K562 (cell line): ENCODE data around the gene HIVEP1. TPM values are rescaled to one million over a fixed set of nuclear protein-coding genes. Genes with fewer than 3 reads are reported as not detected.

Experiments used
- E2F3 ChIP-seq: fragments of 250-450 bp; sonication (Bioruptor Pico); IDR thresholded peaks from 2 replicates; pipeline ENCODE4 v1.4.0; 2020; ENCODE audit warnings: mild to moderate bottlenecking
- HMG20A ChIP-seq: fragments of 450-650 bp; formaldehyde crosslinking; conservative IDR thresholded peaks from 2 replicates; pipeline ENCODE4 v1.4.0; 2020; ENCODE audit warnings: mild to moderate bottlenecking, mixed read lengths
- JUNB ChIP-seq: fragments of 450-650 bp; formaldehyde crosslinking; conservative IDR thresholded peaks from 2 replicates; pipeline ENCODE4 v1.4.0; 2020; ENCODE audit warnings: mild to moderate bottlenecking
- LCOR ChIP-seq: sonication (generic); formaldehyde crosslinking; IDR thresholded peaks from 2 replicates; pipeline ENCODE4 v1.8.0; 2022; ENCODE audit warnings: mild to moderate bottlenecking, missing genetic modification reagents
- MAFF ChIP-seq: IDR thresholded peaks from 2 replicates; pipeline ENCODE4 v1.6.1; 2012; ENCODE audit warnings: low read length, improper control_type of control experiment
- MECOM ChIP-seq: fragments of 250-450 bp; sonication (Bioruptor Pico); IDR thresholded peaks from 2 replicates; pipeline ENCODE4 v1.8.0; 2022; ENCODE audit warnings: inconsistent platforms
- NFIX ChIP-seq: fragments of 250-450 bp; sonication (Bioruptor Pico); IDR thresholded peaks from 2 replicates; pipeline ENCODE4 v1.4.0; 2020; ENCODE audit warnings: low read depth, mild to moderate bottlenecking, moderate library complexity
- NR3C1 ChIP-seq: sonication (generic); formaldehyde crosslinking; IDR thresholded peaks from 2 replicates; pipeline ENCODE4 v1.8.1; 2022; ENCODE audit warnings: missing genetic modification reagents
- RB1 ChIP-seq: fragments of 450-650 bp; IDR thresholded peaks from 2 replicates; pipeline ENCODE4 v1.6.1; 2017; ENCODE audit warnings: low read depth, mild to moderate bottlenecking
- TEAD1 ChIP-seq, 2 experiments: fragments of 450-650 bp in 1 of 2; sonication (generic) in 1 of 2; formaldehyde crosslinking; IDR thresholded peaks; 2 replicates each; pipeline versions ENCODE4 v1.4.0 to v1.8.0; 2020 to 2022; ENCODE audit warnings: mild to moderate bottlenecking in 2 of 2, missing genetic modification reagents in 1 of 2
- XRCC4 ChIP-seq: IDR thresholded peaks from one replicate; pipeline ENCODE4 v1.6.1; 2011; ENCODE audit not compliant: insufficient read depth, insufficient read length; ENCODE audit errors: extremely low read depth
- ZNF232 ChIP-seq: sonication (generic); formaldehyde crosslinking; IDR thresholded peaks from 2 replicates; pipeline ENCODE4 v1.8.0; 2022; ENCODE audit warnings: mild to moderate bottlenecking, missing genetic modification reagents
- ZNF507 ChIP-seq: conservative IDR thresholded peaks from 2 replicates; pipeline ENCODE4 v1.6.1; 2017; ENCODE audit warnings: missing genetic modification characterization, missing compliant biosample characterization
- polyA plus RNA-seq, 8 experiments: library from polyadenylated mRNA; depleted of rRNA in 4 of 8; stranded (reverse) in 5 of 8; unstranded in 3 of 8; fragments of >200 nt; fragmentation: Nextera tagmentation in 2 of 8; fragmentation: Illumina TruSeq in 1 of 8; extraction: Ambion mirVana in 2 of 8; extraction: Trizol in 1 of 8; gene quantifications; 2 replicates each; pipeline versions ENCODE4 v1.2.1 to v1.2.3, GENCODE V29; 2011 to 2014; ENCODE audit warnings: inconsistent platforms in 1 of 8, missing spikeins in 1 of 8
- total RNA-seq, 7 experiments: library from RNA; depleted of rRNA in 6 of 7; stranded (reverse); fragments of >200 nt in 6 of 7; fragmentation: Illumina TruSeq in 2 of 7; extraction: Trizol in 2 of 7; gene quantifications; 2 replicates each; pipeline versions ENCODE4 v1.2.1 to v1.2.3, GENCODE V29; 2011 to 2021; ENCODE audit warnings: low replicate concordance in 1 of 7
- TF ChIP-seq, protein P1 (sequence below), 2 experiments: fragments of 450-650 bp in 1 of 2; sonication (generic) in 1 of 2; formaldehyde crosslinking in 1 of 2; IDR thresholded peaks; 2 replicates each; pipeline versions ENCODE4 v1.7.1 to v1.9.0; 2016 to 2022; ENCODE audit warnings: inconsistent platforms in 1 of 2, mild to moderate bottlenecking in 1 of 2, missing genetic modification reagents in 1 of 2
- TF ChIP-seq, protein P2 (sequence below): fragments of 250-450 bp; sonication (Bioruptor Pico); IDR thresholded peaks from 2 replicates; pipeline ENCODE4 v1.5.0; 2021
- TF ChIP-seq, protein P3 (sequence below): sonication (generic); formaldehyde crosslinking; IDR thresholded peaks from 2 replicates; pipeline ENCODE4 v1.8.1; 2023; ENCODE audit warnings: mild to moderate bottlenecking, missing genetic modification reagents

The HIVEP1 gene
- total and polyA plus RNA-seq, 9 of the 15 experiments (the other 6 are each of a cell fraction or from before 2014, with no cell fraction given): 6.0 to 33.3 (median 21.7) TPM

DNA sequence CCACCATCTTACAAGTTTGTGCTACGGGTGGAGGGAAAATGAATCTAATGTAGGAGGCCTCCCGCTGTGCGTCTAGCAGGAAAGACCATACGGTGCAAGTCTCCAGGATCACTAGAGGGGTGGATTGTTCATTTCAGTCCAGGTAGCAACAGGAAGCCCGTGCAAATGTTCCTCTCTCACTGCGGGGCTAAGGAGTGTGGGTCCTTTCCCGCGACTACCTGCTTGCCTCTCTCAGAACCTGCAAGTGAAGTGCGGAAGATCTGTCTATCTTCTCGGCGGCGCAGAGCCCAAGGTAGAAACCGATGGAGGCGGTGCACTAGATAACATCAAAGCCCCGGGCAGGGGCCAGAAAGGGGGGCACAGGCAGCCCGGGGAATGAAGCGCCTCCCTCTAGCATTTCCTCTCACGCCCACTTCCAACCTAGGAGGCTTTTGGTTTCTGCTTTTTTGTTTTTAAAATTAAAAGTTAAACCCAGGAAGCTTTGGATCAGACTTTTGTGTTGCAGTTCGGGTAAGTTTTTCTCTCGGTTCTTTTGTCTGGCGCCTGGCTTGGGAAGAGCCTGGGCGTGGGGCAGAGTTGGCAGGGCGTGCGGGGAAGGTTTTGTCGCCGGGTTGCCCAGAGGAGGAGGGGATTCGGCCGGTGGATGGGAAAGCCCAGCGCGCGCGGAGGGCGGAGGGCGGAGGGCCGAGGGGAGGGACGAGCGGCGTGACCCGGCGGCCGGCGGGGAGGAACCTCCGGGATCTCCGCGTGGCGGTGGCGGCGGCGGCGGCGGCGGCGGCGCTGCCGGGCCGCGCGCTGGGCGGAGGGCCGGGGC lies 3.5 kb upstream of the HIVEP1 start (continued):
- TF ChIP-seq, protein P1, sequence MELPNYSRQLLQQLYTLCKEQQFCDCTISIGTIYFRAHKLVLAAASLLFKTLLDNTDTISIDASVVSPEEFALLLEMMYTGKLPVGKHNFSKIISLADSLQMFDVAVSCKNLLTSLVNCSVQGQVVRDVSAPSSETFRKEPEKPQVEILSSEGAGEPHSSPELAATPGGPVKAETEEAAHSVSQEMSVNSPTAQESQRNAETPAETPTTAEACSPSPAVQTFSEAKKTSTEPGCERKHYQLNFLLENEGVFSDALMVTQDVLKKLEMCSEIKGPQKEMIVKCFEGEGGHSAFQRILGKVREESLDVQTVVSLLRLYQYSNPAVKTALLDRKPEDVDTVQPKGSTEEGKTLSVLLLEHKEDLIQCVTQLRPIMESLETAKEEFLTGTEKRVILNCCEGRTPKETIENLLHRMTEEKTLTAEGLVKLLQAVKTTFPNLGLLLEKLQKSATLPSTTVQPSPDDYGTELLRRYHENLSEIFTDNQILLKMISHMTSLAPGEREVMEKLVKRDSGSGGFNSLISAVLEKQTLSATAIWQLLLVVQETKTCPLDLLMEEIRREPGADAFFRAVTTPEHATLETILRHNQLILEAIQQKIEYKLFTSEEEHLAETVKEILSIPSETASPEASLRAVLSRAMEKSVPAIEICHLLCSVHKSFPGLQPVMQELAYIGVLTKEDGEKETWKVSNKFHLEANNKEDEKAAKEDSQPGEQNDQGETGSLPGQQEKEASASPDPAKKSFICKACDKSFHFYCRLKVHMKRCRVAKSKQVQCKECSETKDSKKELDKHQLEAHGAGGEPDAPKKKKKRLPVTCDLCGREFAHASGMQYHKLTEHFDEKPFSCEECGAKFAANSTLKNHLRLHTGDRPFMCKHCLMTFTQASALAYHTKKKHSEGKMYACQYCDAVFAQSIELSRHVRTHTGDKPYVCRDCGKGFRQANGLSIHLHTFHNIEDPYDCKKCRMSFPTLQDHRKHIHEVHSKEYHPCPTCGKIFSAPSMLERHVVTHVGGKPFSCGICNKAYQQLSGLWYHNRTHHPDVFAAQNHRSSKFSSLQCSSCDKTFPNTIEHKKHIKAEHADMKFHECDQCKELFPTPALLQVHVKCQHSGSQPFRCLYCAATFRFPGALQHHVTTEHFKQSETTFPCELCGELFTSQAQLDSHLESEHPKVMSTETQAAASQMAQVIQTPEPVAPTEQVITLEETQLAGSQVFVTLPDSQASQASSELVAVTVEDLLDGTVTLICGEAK (IDR thresholded peaks at IDR 0.05): peak; percentile 55; the same call in 1 of the 2 replicates
- TF ChIP-seq, protein P1 (CRISPR knock-in tag; IDR thresholded peaks at IDR 0.05): no peak
- TF ChIP-seq RB1 (no peak; the same call in 1 of the 2 replicates), E2F3 (CRISPR knock-in tag) (peak; percentile 18; the same call in 1 of the 2 replicates), JUNB (CRISPR knock-in tag) (no peak), HMG20A (CRISPR knock-in tag) (no peak), ZNF232 (CRISPR knock-in tag) (peak; percentile 54; the same call in 1 of the 2 replicates), LCOR (CRISPR knock-in tag) (peak; percentile 81), TEAD1 (CRISPR knock-in tag; IDR thresholded peaks at IDR 0.05) (no peak), ZNF507 (tag) (no peak), XRCC4 (no peak), NFIX (CRISPR knock-in tag) (no peak), MAFF (no peak), NR3C1 (CRISPR knock-in tag) (no peak), MECOM (CRISPR knock-in tag) (no peak)
- TF ChIP-seq, protein P2, sequence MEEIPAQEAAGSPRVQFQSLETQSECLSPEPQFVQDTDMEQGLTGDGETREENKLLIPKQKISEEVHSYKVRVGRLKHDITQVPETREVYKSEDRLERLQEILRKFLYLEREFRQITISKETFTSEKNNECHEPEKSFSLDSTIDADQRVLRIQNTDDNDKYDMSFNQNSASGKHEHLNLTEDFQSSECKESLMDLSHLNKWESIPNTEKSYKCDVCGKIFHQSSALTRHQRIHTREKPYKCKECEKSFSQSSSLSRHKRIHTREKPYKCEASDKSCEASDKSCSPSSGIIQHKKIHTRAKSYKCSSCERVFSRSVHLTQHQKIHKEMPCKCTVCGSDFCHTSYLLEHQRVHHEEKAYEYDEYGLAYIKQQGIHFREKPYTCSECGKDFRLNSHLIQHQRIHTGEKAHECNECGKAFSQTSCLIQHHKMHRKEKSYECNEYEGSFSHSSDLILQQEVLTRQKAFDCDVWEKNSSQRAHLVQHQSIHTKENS (CRISPR knock-in tag): no peak
- TF ChIP-seq, protein P3, sequence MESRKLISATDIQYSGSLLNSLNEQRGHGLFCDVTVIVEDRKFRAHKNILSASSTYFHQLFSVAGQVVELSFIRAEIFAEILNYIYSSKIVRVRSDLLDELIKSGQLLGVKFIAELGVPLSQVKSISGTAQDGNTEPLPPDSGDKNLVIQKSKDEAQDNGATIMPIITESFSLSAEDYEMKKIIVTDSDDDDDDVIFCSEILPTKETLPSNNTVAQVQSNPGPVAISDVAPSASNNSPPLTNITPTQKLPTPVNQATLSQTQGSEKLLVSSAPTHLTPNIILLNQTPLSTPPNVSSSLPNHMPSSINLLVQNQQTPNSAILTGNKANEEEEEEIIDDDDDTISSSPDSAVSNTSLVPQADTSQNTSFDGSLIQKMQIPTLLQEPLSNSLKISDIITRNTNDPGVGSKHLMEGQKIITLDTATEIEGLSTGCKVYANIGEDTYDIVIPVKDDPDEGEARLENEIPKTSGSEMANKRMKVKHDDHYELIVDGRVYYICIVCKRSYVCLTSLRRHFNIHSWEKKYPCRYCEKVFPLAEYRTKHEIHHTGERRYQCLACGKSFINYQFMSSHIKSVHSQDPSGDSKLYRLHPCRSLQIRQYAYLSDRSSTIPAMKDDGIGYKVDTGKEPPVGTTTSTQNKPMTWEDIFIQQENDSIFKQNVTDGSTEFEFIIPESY (CRISPR knock-in tag): no peak; the same call in 1 of the 2 replicates
